Measurements from ENCODE around the gene NUDT8. TPM values are rescaled to one million over a fixed set of nuclear protein-coding genes. Genes with fewer than 3 reads are reported as not detected.

Gene NUDT8
- total and polyA plus RNA-seq, 9 of the 15 experiments (the other 6 are each of a cell fraction or from before 2014, with no cell fraction given) = 0.23 to 27.8 (median 5.0) TPM

DNA sequence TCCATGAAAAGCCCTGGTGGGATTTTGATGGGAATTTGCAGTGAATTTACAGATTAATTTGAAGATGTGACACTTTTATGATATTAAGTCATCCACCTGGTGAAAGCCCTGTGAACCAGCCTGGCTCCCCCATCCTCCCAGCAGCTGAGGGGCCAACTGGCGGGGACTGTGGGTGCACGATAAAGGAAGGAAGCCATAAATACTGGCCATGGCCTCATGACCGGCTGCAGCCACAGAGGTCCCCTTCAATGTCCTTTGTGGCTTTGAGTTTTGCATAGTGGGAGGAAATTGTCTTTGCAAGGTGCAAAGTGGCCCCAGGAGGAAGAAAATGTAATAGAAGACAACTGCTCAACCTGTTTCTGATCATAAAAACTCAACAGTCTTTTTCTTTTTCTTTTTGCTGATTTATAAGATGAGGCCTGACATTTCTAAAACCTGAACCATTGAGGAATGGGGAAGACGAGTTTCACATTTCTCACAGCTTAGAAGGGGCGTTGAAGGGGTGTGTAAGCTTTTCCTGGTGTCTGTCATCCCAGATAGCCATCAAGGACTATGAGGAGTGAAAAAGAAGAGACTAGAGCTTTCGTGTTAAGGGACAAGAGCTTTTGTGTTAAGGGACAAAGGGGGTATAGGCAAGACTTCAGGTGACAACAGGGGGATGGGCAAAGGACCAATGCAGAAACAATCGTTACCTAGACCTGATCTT is 29.3 kb downstream of the NUDT8 start (continued):
- TF ChIP-seq HOXB6 (CRISPR knock-in tag; IDR thresholded peaks at IDR 0.05; ENCODE audit: borderline replicate concordance) = no peak
- TF ChIP-seq, protein P1, sequence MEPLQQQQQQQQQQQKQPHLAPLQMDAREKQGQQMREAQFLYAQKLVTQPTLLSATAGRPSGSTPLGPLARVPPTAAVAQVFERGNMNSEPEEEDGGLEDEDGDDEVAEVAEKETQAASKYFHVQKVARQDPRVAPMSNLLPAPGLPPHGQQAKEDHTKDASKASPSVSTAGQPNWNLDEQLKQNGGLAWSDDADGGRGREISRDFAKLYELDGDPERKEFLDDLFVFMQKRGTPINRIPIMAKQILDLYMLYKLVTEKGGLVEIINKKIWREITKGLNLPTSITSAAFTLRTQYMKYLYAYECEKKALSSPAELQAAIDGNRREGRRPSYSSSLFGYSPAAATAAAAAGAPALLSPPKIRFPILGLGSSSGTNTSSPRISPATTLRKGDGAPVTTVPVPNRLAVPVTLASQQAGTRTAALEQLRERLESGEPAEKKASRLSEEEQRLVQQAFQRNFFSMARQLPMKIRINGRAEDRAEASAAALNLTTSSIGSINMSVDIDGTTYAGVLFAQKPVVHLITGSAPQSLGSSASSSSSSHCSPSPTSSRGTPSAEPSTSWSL (CRISPR knock-in tag; IDR thresholded peaks at IDR 0.05; ENCODE audit: borderline replicate concordance) = no peak
- TF ChIP-seq ZNF217 (CRISPR knock-in tag; IDR thresholded peaks at IDR 0.05) = no peak
- TF ChIP-seq NBN (IDR thresholded peaks at IDR 0.05; ENCODE audit: low read depth) = 0 out of 2 replicates have a peak, but pooled peaks have one; percentile 35
- TF ChIP-seq, protein P2, sequence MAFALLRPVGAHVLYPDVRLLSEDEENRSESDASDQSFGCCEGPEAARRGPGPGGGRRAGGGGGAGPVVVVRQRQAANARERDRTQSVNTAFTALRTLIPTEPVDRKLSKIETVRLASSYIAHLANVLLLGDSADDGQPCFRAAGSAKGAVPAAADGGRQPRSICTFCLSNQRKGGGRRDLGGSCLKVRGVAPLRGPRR (CRISPR knock-in tag; IDR thresholded peaks at IDR 0.05) = no peak
- TF ChIP-seq LCOR (CRISPR knock-in tag; IDR thresholded peaks at IDR 0.05) = no peak
- no peak for TF ChIP-seq ZNF830 (CRISPR knock-in tag; IDR thresholded peaks at IDR 0.05)
- TF ChIP-seq ZNF133 (CRISPR knock-in tag; IDR thresholded peaks at IDR 0.05) = no peak
- TF ChIP-seq ZNF644 (tag; IDR thresholded peaks at IDR 0.05; ENCODE audit: low read depth) = 0 out of 2 replicates have a peak, but pooled peaks have one; percentile 53
- TF ChIP-seq ARNT (IDR thresholded peaks at IDR 0.05) = no peak
- TF ChIP-seq, protein P3, sequence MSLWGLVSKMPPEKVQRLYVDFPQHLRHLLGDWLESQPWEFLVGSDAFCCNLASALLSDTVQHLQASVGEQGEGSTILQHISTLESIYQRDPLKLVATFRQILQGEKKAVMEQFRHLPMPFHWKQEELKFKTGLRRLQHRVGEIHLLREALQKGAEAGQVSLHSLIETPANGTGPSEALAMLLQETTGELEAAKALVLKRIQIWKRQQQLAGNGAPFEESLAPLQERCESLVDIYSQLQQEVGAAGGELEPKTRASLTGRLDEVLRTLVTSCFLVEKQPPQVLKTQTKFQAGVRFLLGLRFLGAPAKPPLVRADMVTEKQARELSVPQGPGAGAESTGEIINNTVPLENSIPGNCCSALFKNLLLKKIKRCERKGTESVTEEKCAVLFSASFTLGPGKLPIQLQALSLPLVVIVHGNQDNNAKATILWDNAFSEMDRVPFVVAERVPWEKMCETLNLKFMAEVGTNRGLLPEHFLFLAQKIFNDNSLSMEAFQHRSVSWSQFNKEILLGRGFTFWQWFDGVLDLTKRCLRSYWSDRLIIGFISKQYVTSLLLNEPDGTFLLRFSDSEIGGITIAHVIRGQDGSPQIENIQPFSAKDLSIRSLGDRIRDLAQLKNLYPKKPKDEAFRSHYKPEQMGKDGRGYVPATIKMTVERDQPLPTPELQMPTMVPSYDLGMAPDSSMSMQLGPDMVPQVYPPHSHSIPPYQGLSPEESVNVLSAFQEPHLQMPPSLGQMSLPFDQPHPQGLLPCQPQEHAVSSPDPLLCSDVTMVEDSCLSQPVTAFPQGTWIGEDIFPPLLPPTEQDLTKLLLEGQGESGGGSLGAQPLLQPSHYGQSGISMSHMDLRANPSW (CRISPR knock-in tag; IDR thresholded peaks at IDR 0.05) = no peak
- TF ChIP-seq ZNF175 (CRISPR knock-in tag; IDR thresholded peaks at IDR 0.05; ENCODE audit: low read depth) = peak; percentile 67; the same call in 1 of the 2 replicates
- TF ChIP-seq ZNF766 (CRISPR knock-in tag; conservative IDR thresholded peaks at IDR 0.05) = no peak; the same call in 1 of the 2 replicates
- peak; percentile 90 for TF ChIP-seq CBFA2T2 (conservative IDR thresholded peaks at IDR 0.05)
- TF ChIP-seq, protein P4, sequence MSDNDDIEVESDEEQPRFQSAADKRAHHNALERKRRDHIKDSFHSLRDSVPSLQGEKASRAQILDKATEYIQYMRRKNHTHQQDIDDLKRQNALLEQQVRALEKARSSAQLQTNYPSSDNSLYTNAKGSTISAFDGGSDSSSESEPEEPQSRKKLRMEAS (CRISPR knock-in tag; IDR thresholded peaks at IDR 0.05) = peak; percentile 58
- no peak for TF ChIP-seq FOXJ3 (CRISPR knock-in tag; IDR thresholded peaks at IDR 0.05)
- no peak for TF ChIP-seq NCOA4 (IDR thresholded peaks at IDR 0.05; ENCODE audit: partially characterized antibody)
- no peak for TF ChIP-seq ZNF274 (IDR thresholded peaks at IDR 0.05; ENCODE audit: borderline replicate concordance, low read depth, low read length)
- TF ChIP-seq TCF3 (CRISPR knock-in tag; IDR thresholded peaks at IDR 0.05) = peak; percentile 92
- TF ChIP-seq, protein P5, sequence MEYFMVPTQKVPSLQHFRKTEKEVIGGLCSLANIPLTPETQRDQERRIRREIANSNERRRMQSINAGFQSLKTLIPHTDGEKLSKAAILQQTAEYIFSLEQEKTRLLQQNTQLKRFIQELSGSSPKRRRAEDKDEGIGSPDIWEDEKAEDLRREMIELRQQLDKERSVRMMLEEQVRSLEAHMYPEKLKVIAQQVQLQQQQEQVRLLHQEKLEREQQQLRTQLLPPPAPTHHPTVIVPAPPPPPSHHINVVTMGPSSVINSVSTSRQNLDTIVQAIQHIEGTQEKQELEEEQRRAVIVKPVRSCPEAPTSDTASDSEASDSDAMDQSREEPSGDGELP (CRISPR knock-in tag; IDR thresholded peaks at IDR 0.05; ENCODE audit: borderline replicate concordance) = peak; percentile 92
- TF ChIP-seq, protein P6, sequence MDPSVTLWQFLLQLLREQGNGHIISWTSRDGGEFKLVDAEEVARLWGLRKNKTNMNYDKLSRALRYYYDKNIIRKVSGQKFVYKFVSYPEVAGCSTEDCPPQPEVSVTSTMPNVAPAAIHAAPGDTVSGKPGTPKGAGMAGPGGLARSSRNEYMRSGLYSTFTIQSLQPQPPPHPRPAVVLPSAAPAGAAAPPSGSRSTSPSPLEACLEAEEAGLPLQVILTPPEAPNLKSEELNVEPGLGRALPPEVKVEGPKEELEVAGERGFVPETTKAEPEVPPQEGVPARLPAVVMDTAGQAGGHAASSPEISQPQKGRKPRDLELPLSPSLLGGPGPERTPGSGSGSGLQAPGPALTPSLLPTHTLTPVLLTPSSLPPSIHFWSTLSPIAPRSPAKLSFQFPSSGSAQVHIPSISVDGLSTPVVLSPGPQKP (CRISPR knock-in tag; IDR thresholded peaks at IDR 0.05) = no peak
- peak; percentile 68; the same call in 1 of the 2 replicates for TF ChIP-seq DPF2 (IDR thresholded peaks at IDR 0.05)

Data from K562 (cell line).